HepG2 (cell line): Measurements from ENCODE around the gene SPACA4.

Experiments used
- CREM ChIP-seq, 2 experiments: sonication (generic) in 1 of 2; formaldehyde crosslinking in 1 of 2; IDR thresholded peaks; 2 replicates each; pipeline versions ENCODE4 v1.4.0 to v1.6.1; 2016 to 2020; ENCODE audit warnings: antibody characterized with exemption in 1 of 2, mild to moderate bottlenecking in 1 of 2, missing genetic modification reagents in 1 of 2
- GABPA ChIP-seq, 2 experiments: IDR thresholded peaks; 2 replicates each; pipeline ENCODE4 v1.6.1; 2011 to 2016; ENCODE audit warnings: low read depth in 2 of 2, low read length in 1 of 2, missing biosample characterization in 1 of 2, missing genetic modification characterization in 1 of 2
- GPBP1L1 ChIP-seq: sonication (generic); formaldehyde crosslinking; IDR thresholded peaks from 2 replicates; pipeline ENCODE4 v1.5.0; 2020; ENCODE audit warnings: mild to moderate bottlenecking, missing genetic modification reagents
- HOXA3 ChIP-seq: sonication (generic); formaldehyde crosslinking; IDR thresholded peaks from 2 replicates; pipeline ENCODE4 v1.5.0; 2020; ENCODE audit warnings: missing genetic modification reagents
- JUN ChIP-seq: sonication (generic); formaldehyde crosslinking; IDR thresholded peaks from 2 replicates; pipeline ENCODE4 v1.4.0; 2020; ENCODE audit warnings: mild to moderate bottlenecking, missing genetic modification reagents
- MIER2 ChIP-seq: IDR thresholded peaks from 2 replicates; pipeline ENCODE4 v1.6.1; 2016; ENCODE audit warnings: missing biosample characterization, missing genetic modification reagents
- NFYB ChIP-seq: sonication (generic); formaldehyde crosslinking; IDR thresholded peaks from 2 replicates; pipeline ENCODE4 v1.4.0; 2020; ENCODE audit warnings: missing genetic modification reagents
- RNF2 ChIP-seq: fragments of 450-650 bp; conservative IDR thresholded peaks from 2 replicates; pipeline ENCODE4 v1.6.1; 2016; ENCODE audit warnings: low read depth
- SIN3A ChIP-seq: IDR thresholded peaks from 2 replicates; pipeline ENCODE4 v1.6.1; 2011; ENCODE audit warnings: low read depth, mild to moderate bottlenecking, control low read depth, low read length, borderline replicate concordance
- ZNF263 ChIP-seq: sonication (generic); formaldehyde crosslinking; IDR thresholded peaks from 2 replicates; pipeline ENCODE4 v1.4.0; 2020; ENCODE audit warnings: missing genetic modification reagents
- ZNF446 ChIP-seq: sonication (generic); formaldehyde crosslinking; IDR thresholded peaks from 2 replicates; pipeline ENCODE4 v1.5.0; 2020; ENCODE audit warnings: mild to moderate bottlenecking, missing genetic modification reagents
- ZNF670 ChIP-seq: sonication (generic); formaldehyde crosslinking; IDR thresholded peaks from 2 replicates; pipeline ENCODE4 v1.8.0; 2022; ENCODE audit warnings: mild to moderate bottlenecking, missing genetic modification reagents, borderline replicate concordance
- ZSCAN5A ChIP-seq: sonication (generic); formaldehyde crosslinking; IDR thresholded peaks from 2 replicates; pipeline ENCODE4 v1.8.0; 2022; ENCODE audit warnings: mild to moderate bottlenecking, missing genetic modification reagents, borderline replicate concordance
- TF ChIP-seq, protein P1 (sequence below): sonication (generic); formaldehyde crosslinking; IDR thresholded peaks from 2 replicates; pipeline ENCODE4 v1.5.0; 2020; ENCODE audit warnings: mild to moderate bottlenecking, missing genetic modification reagents, moderate library complexity

- TF ChIP-seq CREM (IDR thresholded peaks at IDR 0.05) (no peak), CREM (CRISPR knock-in tag; IDR thresholded peaks at IDR 0.05) (no peak), MIER2 (no peak), SIN3A (peak; percentile 58; the same call in 1 of the 2 replicates), ZNF263 (CRISPR knock-in tag) (peak; percentile 100), GPBP1L1 (CRISPR knock-in tag) (no peak), JUN (CRISPR knock-in tag) (0 out of 2 replicates have a peak, but pooled peaks have one; percentile 46), HOXA3 (CRISPR knock-in tag) (no peak), NFYB (no peak), ZNF446 (CRISPR knock-in tag) (no peak), ZNF670 (CRISPR knock-in tag) (0 out of 2 replicates have a peak, but pooled peaks have one; percentile 51), RNF2 (no peak), GABPA (IDR thresholded peaks at IDR 0.05; ENCODE audit: low read depth, low read length) (no peak), GABPA (CRISPR knock-in tag; IDR thresholded peaks at IDR 0.05; ENCODE audit: low read depth) (peak; percentile 35; the same call in 1 of the 2 replicates), ZSCAN5A (CRISPR knock-in tag) (no peak)
- TF ChIP-seq, protein P1, sequence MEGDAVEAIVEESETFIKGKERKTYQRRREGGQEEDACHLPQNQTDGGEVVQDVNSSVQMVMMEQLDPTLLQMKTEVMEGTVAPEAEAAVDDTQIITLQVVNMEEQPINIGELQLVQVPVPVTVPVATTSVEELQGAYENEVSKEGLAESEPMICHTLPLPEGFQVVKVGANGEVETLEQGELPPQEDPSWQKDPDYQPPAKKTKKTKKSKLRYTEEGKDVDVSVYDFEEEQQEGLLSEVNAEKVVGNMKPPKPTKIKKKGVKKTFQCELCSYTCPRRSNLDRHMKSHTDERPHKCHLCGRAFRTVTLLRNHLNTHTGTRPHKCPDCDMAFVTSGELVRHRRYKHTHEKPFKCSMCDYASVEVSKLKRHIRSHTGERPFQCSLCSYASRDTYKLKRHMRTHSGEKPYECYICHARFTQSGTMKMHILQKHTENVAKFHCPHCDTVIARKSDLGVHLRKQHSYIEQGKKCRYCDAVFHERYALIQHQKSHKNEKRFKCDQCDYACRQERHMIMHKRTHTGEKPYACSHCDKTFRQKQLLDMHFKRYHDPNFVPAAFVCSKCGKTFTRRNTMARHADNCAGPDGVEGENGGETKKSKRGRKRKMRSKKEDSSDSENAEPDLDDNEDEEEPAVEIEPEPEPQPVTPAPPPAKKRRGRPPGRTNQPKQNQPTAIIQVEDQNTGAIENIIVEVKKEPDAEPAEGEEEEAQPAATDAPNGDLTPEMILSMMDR (CRISPR knock-in tag) = peak; percentile 8; the same call in 1 of the 2 replicates
These were observed 28.1 kb downstream of the SPACA4 start for GRCh38 chr19:48634424-48635262.
